Measurements from ENCODE around the gene GDPD5.

Gene GDPD5

DNA sequence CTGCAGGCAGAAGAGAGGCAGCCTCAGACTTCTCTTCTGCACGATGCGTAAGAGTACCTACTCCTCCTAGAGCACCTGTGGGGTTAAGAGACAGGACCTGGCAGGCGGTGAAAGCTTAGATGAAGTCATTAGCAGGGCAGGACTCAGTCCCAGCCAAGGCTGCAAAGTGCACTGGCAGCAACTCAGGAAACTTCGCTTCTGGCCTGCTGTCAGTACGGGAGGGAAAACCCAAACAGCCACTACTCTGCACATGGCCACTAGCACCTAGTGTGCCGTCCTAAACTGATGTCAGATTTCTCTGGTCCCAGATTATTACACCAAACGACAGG, 84.0 kb downstream of the GDPD5 start:
- no peak for DNase-seq

GRCh38 chr11:75440960-75441803, 84.6 kb downstream of the GDPD5 start:
- no peak for DNase-seq

- DNase-seq = no peak
These were observed 86.1 kb downstream of the GDPD5 start for GRCh38 chr11:75439495-75440120.

GRCh38 chr11:75439026-75439425, 86.7 kb downstream of the GDPD5 start:
- no peak for DNase-seq

DNA sequence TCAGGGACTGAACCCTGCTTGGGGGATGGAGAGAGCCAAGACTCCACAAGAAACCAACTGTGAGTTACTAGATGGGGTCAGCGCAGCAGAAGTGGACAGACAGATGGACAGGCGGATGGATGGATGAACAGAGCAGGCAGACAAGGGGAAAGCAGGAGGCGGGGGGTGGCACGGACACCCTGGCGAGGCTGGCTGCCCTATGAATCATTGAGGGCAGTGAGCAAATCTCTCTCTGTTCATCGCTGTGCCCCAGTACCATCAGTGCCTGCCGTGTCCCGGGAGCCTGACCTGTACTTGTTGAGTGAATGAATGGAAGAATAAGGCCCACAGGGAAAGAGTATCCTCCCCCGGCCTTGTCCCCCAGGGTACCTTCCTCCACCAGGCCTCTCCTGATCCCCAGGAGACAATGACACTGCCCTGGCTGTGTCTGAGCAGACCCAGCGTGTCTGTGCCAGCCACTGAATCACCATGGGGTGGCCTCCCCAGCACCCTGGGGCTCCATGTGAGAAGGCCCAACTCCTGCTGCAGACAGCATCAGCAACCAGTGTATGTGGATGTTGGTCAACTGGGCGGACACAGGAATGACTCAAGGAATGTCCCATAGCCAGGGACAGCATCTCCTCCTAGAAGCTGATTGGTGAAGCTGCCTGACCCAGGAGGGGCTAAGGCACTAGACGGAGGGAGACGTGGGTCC, 87.6 kb downstream of the GDPD5 start:
- DNase-seq = no peak

- DNase-seq = no peak
These were observed 88.9 kb downstream of the GDPD5 start for GRCh38 chr11:75436806-75437205.

DNA sequence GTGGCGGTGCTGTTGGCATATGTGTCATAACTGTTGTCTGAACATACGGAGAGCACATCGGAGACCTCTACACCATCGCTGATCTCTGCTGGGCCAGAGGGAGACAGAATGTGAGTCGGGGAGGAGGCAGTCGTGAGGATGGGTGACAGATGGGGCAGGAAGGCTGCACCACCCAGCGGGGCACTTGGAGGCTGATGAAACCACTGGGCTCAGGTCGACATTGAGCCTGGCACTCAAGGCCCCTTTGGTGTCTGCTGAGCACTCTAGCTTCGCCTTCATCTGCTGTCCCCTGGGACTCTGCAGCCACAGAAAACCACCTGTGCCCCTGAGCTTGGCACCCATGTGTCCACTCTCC, 90.2 kb downstream of the GDPD5 start:
- DNase-seq = no peak

DNA sequence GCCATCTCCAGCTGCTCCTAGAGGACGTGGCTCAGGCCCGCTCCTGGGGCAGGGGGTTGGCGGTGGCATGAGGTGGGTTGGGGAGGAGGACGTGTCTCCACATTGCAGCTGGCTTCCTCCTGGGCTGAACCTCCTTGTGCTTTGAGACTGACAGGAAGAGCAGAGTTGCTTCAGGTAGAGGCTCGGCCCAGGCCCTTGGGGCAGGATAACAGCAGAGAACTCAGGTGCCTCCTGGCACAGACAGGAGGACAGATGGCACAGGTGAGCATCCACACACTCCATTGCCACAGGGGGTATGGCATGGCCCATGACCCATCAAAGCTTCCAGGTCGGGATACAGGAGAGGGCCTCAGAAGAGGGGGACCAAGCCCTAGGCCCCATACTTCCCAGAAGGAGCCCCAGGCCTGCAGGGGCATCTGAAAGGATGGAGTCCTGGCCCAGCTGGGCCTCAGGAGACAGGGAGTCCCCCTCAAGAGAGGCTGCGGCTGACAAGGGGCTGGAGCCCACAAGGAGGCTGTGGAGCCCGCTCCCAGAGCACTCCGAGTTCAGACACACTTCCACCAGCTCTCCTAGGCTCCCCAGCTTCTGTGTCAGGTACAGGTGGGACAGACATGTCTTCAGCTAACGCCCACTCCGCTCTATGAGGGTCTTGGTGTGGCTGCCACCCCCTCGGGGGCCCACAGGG, 90.7 kb downstream of the GDPD5 start:
- no peak for DNase-seq

DNA sequence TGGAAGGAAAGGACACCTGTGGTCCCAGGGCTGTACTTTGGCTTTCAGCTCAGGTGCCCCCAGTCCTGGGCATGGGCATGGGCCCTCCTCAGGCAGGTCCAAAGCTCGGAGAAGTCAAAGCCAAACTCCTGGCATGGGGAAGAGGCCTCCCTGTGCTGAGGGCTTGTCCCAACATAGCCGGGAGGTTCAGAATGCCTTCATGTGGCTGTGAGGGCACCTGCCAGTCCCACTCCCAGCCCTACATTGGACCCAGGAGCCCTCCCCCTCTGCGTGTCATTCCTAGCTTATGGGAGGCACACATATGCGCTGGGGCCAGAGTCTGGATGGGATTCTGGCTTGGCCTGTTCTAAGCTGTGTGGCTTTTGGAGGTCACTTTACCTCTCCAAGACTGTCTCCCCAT, 91.7 kb downstream of the GDPD5 start:
- DNase-seq = no peak

DNA sequence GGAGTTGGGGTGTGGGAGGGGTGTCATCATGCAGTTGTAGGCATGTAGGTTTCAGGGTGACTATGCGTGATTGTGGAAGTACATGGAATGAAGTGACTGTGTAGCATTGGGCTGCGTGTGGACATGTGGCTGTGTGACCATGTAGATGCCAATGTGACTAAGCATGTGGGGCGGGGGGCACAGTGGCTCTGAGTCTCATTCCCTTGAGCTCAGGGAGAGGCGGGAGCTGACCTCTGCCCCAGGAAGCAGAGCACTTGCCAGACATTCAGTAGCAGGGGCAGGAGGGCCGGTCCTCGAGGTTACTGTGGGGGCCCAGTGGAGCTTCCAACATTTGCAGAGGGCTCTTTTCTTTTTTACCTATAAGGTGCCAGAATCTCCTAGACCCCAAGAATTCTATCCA, 92.3 kb downstream of the GDPD5 start:
- no peak for DNase-seq

- DNase-seq = no peak
These were observed 92.8 kb downstream of the GDPD5 start, which contains the start of gene KLHL35 for GRCh38 chr11:75432911-75433321. KLHL35 (minus strand) TSS chr11:75433203; CDS start chr11:75430629, 2,574 bp downstream.

- no peak for DNase-seq
These were observed 93.9 kb downstream of the GDPD5 start for GRCh38 chr11:75431533-75432525.

- no peak for DNase-seq
These were observed 94.8 kb downstream of the GDPD5 start for GRCh38 chr11:75430714-75431532.

GRCh38 chr11:75429902-75430713, 95.6 kb downstream of the GDPD5 start:
- no peak for DNase-seq

DNA sequence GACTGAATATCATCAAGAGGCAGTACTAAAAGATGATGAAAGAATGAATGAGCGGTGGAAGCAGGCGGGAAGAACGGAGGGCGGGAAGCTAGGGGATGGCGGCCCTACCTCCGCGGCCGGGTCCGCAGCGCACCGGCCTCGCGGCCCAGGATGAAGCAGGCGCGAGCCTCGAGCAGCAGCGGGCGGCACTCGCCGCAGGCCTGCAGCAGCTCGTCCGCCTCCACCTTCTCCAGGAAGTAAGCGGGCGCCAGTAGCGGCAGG, 96.2 kb downstream of the GDPD5 start:
- no peak for DNase-seq

GRCh38 chr11:75428989-75429640, 96.6 kb downstream of the GDPD5 start:
- no peak for DNase-seq

- DNase-seq = peak; percentile 65
These were observed 97.4 kb downstream of the GDPD5 start for GRCh38 chr11:75428281-75428724.

DNA sequence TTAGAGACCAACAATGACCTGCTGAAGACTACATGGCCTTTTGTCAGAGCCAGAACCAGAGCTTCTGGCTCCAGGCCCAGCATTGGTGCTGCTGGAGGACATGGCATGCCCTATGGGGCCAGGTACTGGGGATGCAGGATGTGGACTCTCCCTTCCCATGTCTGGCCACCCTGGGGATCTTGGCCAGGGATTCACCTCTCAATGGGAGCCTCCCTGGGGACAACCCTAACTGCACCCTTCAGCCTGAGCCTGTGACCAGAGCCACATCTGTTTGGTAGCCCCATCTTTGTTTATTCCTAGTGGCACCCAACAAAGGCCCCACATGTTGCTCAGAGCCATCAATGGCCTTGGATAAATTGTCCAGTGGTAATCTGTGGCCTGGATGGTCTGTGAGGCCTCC, 98.6 kb downstream of the GDPD5 start:
- no peak for DNase-seq

DNA sequence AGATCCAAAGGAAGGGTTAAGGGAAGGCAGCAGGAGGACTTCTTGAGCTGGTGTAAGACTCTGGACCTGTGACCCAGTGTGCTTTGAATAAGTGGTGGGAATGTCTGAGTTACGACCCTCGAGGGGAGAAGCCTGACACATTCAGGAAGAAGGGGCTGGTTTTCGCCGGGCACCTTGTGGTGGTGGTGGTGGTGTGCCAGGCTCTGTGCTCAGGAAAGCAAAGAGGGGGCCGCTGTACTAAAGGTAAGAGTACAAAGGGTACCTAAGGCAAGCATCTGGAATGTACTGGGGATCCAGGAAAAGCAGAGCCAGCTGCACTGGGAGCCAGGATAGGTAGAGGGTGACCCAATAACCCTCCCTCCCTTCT, 99.0 kb downstream of the GDPD5 start:
- DNase-seq = no peak

DNA sequence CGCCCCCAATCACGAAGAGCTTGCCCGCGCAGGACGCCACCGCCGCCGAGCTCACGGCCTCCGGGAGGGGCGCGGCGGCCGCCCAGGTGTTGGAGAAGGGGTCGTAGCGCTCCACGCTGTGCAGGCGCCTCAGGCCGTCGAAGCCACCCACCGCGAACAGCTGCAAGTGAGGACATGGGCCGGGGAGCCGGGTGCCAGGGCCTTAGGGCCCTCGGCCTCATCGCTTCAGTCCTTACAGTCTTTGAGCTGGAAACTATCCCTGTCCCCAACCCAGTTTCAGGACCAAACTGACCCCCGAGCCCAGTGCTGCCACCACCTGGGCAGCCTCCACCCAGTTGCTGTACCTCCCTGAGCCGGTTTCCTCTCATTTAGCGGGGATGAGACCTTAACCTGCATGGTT, 100.3 kb downstream of the GDPD5 start:
- DNase-seq = no peak
